Endothelial cell of umbilical vein (primary cell): Measurements from ENCODE around the gene CACNA1E.

Experiments used
- EZH2 ChIP-seq: IDR thresholded peaks from 2 replicates; pipeline ENCODE4 v1.6.1; 2012; ENCODE audit warnings: borderline replicate concordance, low read depth, mild to moderate bottlenecking, moderate library complexity, low read length, inconsistent platforms; ENCODE audit not compliant: severe bottlenecking
- FOS ChIP-seq: IDR thresholded peaks from 2 replicates; pipeline ENCODE4 v1.6.1; 2011; ENCODE audit warnings: mild to moderate bottlenecking, low read length, moderate library complexity, borderline replicate concordance; ENCODE audit not compliant: insufficient read depth
- GATA2 ChIP-seq: IDR thresholded peaks from 2 replicates; pipeline ENCODE4 v1.7.0; 2011; ENCODE audit warnings: low read depth, mild to moderate bottlenecking, moderate library complexity, mixed read lengths, low read length; ENCODE audit not compliant: insufficient read length, insufficient read depth
- MYC ChIP-seq: IDR thresholded peaks from one replicate; pipeline ENCODE4 v1.6.1; 2011; ENCODE audit warnings: mild to moderate bottlenecking, low read depth, low read length
- POLR2A ChIP-seq: IDR thresholded peaks from 2 replicates; pipeline ENCODE4 v1.6.1; 2012; ENCODE audit warnings: low read depth, mild to moderate bottlenecking, control low read depth, low read length
- POLR2AphosphoS5 ChIP-seq: IDR thresholded peaks from 2 replicates; pipeline ENCODE4 v1.6.1; 2012; ENCODE audit warnings: low read depth, mild to moderate bottlenecking, control low read depth, low read length, moderate library complexity; ENCODE audit not compliant: insufficient read depth
- TF ChIP-seq, protein P1 (sequence below), 2 donors: IDR thresholded peaks; 1 replicate in 1 of 2; 2 replicates in 1 of 2; pipeline ENCODE4 v1.5.1; 2011; ENCODE audit warnings: low read length in 2 of 2, mild to moderate bottlenecking in 2 of 2, moderate library complexity in 2 of 2, control low read depth in 1 of 2, inconsistent platforms in 1 of 2, low read depth in 1 of 2; ENCODE audit not compliant: insufficient read depth in 1 of 2; ENCODE audit errors: extremely low read depth in 1 of 2
- TF ChIP-seq, protein P2 (sequence below): IDR thresholded peaks from 2 replicates; pipeline ENCODE4 v1.6.1; 2011; ENCODE audit not compliant: insufficient read depth, insufficient read length

GRCh38 chr1:181433931-181434330 is 49.4 kb upstream of the CACNA1E start:
- TF ChIP-seq, protein P1, sequence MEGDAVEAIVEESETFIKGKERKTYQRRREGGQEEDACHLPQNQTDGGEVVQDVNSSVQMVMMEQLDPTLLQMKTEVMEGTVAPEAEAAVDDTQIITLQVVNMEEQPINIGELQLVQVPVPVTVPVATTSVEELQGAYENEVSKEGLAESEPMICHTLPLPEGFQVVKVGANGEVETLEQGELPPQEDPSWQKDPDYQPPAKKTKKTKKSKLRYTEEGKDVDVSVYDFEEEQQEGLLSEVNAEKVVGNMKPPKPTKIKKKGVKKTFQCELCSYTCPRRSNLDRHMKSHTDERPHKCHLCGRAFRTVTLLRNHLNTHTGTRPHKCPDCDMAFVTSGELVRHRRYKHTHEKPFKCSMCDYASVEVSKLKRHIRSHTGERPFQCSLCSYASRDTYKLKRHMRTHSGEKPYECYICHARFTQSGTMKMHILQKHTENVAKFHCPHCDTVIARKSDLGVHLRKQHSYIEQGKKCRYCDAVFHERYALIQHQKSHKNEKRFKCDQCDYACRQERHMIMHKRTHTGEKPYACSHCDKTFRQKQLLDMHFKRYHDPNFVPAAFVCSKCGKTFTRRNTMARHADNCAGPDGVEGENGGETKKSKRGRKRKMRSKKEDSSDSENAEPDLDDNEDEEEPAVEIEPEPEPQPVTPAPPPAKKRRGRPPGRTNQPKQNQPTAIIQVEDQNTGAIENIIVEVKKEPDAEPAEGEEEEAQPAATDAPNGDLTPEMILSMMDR (IDR thresholded peaks at IDR 0.05; ENCODE audit: extremely low read depth in 1 of 2, insufficient read depth in 1 of 2, low read depth in 1 of 2, low read length in 2 of 2) = no peak
- TF ChIP-seq, protein P2, sequence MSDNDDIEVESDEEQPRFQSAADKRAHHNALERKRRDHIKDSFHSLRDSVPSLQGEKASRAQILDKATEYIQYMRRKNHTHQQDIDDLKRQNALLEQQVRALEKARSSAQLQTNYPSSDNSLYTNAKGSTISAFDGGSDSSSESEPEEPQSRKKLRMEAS = no peak
- TF ChIP-seq POLR2A = no peak
- no peak for TF ChIP-seq EZH2
- TF ChIP-seq POLR2AphosphoS5 = no peak
- TF ChIP-seq MYC = no peak
- TF ChIP-seq GATA2 = no peak
- no peak for TF ChIP-seq FOS
